ENCODE measurements around the gene TNC.

The TNC gene

DNA sequence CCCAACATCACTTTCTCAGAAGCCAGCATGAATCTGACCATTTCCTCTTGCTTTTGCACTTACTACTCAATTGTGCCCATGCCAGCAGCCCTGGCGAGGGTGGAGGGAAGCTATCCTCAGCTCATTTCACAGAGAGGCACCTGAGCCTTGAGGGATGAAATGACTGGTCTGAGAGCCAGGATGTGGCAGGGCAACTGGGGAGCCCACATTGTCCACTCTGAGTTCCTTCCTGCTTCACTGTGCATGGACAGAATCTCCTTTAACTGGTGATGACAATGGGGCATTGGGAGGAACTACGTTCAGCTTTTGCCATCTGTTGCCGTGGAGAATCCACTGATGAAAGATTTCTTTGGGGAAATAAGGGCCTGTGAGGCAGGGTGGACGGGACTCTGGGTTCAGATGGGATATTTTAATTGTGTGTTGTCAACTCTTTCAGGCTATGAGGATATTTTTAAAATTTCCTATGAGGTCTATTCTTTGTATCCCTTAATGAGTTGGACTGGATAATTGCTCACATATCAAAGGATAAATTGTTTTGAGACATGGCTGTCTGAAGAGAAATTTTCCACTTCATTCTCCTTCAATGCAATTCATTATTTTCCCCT lies 78.3 kb downstream of the TNC start:
- DNase-seq = no peak

DNA sequence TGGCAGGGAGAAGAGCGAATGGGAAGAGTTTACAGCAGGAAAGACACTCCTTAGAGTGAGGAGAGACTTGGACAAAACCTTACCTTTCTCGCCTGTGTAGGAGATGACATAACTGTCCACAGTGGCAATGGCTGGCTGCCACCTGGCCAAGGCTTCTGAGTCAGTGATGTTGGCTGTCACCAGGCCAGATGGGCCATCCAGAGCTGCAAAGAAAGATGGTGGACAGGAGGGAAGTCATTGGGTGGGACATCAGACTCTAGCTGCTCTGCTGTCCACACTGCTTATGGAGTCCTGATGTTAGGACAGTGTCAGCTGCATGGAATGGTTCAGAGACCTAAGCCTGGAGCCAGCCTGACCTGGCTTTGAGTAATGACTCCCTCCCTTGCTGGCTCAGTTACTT lies 79.8 kb downstream of the TNC start:
- no peak for DNase-seq

DNA sequence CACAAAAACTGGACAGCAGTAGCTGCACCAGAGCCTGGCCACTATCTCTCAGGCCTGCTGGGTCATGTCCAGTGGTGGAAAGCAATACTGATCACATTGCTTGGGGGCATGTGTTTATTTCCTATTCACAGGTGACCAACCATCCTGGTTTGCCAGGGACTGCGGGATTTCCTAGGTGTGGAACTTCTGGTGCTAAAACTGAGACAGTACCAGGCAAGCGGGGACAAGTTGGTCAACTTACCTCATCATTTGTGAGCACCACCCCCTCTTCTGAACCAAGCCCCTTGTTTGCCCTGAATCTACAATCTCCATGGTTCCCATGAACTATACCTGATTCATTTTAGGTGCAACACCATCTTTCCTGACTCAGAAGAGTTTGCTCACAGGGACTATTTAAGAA lies 81.3 kb downstream of the TNC start:
- DNase-seq = no peak

DNA sequence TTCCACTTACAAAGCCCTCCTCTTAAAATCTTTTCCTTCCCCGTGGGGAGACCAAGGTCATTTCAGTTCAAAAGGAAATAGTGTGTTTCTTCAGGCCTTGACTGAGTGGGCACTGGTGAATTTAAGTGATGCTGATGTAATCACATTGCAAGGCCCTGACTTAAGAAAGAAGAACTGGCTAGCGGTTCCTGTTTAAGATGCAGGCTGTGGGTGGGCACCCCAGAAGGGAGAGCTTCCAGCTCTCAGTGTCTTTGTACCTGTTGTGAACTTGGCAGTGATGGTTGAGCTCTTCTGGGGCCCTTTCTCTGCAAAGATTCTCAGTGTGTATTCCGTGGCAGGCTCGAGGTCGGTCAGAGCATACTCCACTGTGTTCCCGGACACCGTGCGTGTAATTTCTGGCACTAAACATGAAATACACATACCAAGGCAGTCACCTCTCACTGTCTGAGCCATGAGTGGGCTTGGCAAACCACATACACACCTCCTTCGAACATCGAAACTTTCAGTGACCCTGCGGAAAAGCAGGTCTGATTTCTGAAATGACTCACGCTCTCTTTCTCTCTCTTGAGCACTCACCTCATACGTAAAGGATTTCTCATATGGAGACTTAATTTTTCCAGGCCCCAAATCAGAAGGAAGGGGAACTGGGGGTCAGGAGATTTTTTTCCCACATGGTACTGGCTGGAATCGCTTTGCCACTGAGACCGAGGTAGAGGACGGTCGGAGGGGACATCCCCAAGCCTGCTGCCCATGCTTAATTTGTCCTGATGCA lies 81.9 kb downstream of the TNC start:
- DNase-seq = no peak

DNA sequence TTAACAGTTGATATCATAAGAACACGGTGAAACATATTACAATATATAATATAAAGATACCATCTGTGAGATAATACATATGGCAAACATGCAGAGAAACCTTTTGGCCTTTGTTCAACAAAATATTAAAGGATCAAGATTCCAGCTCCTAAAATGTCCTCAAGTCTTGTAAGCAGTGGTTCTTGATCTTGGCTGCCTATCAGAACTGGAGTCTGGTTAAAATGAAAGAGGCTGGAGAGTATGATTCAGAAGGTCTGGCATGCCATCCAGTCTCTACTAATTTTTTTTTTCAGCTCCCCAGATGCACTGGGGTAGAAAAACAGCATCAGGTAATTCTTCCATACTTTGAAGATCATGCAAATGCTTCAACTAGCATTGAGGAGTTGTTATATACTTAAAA lies 83.2 kb downstream of the TNC start:
- DNase-seq = no peak

DNA sequence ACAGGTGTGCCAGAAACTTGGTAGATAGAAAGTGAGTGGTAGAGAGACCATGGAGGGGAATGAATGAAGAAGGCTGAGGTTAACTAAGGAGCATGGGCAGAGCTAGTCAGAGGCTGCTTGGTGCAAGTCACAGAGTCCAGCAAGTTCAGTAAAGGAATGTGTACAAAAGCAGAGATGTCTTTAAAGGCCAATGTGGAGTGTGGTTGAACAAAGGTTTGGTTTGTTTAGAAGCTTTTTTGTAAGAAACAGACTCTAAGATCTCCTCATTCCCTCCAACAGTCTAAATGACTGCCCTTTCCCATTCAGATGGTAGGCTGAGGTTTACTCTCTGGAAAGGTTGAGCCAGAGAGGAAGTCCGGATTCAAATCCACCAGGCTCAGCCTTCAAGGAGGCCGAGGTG lies 84.2 kb downstream of the TNC start:
- DNase-seq = no peak

DNA sequence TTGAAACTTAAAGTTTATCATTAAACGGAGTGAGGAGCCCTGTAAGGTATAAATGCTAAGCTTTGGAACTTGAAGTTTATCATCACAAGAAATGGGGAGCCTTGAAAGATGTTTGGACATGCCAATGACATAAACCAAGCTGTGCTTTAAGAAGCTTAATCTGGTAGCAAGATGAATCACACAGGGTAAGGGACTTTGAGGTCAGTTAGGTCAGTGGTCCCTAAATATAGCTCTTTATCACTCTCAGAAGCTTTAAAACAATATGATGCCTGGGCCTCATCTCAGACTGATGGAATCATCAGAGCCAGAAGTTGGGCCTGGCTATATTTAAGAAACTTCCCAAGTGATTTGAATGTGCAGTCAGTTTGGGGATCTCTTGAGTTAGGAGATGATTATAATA lies 85.7 kb downstream of the TNC start:
- no peak for DNase-seq

DNA sequence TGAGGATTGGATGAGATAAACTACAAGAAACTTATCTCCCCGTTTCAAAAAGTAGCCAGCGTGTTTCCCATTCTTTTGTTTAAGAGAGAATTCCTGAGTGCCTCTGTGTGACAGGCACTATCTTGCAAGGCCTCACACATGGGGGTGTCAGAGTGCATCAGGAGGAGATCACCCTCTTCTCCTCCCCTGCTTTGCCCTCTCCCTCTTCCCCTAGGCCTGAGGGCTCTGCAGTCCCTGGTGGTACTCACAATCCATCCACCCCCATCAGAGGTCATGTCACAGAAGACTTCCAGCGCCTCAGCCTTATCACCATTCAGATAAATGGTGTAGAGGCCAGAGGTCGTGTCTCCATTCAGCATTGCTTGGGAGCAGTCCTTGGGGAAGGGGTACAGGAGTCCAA lies 88.0 kb downstream of the TNC start:
- DNase-seq = no peak

DNA sequence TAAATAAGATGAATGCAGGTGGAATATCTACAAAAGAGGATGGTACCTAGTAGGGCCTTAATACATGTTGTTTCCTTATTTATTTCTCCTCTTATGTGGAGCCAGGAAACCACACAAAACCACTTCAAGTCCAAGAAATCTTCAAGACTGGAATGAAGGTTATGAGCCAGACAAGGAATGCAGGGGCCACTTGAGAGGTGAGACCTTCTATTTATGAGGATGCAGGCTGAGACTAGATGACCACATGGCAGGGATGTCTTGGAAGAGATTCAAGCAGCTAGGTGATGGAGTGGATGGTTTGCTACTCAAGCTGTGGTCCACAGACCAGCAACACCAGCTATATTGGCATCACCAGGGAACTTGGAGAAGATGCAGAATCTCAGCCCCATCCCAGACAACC lies 92.2 kb downstream of the TNC start:
- no peak for DNase-seq

DNA sequence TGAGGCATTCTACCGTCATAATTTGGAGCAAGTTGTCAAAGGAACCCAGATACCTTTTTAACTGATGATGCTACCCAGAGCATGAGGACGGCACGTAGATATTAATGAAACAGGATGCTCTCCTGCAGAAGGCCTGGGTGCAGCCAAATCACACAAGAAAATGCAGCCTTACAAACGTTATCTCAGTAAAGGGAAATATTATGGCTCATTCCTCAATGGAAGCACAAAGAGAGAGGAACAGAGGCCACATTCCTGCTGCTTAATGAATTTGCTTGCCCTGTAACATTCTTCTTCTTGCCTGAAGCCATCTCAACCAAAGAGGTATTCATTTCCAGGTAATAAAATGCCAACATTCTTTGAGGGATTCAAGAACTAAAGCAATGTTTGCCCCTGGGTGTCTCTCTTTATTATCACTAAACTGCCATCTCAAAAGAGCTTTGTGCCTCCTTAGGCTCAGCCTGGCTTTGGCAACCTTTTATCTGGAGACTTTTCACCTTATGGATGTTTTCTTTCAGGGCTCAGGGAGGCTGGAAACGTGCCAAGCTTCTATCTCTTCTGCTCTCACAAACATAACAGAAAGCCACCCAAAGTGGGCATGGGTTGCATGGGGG lies 92.9 kb downstream of the TNC start:
- DNase-seq = no peak

DNA sequence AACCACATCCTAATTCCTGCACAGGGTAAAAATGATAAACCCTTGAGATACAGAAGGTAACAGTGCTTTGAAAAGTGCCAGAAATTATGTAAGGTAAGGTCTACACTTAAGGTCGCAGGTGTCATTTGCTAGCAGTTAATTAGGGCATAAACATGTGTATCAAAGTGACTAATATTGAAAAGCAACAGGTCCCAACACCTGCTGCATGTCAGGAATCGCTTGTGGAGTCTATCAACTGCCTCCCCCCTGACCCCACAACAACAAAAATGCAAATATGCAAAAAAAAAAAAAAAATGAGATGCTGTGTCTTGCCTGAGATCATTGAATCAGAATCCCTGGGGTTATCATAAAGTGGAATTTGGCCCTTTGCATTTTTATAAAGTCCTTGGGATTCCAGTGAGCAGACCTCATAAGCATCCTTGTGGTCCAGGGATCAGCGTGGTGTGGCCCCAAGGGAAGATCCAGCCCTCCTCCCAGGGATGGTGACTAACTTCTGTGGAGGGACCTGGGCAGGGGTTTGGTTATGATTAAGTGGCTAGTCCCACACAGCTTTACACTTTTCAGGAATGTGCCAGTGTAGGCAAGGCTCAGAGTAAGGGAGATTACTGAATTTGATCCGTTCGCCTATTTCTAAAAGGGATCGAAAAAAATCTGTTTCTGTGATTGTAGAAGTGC lies 95.1 kb downstream of the TNC start:
- DNase-seq = no peak

DNA sequence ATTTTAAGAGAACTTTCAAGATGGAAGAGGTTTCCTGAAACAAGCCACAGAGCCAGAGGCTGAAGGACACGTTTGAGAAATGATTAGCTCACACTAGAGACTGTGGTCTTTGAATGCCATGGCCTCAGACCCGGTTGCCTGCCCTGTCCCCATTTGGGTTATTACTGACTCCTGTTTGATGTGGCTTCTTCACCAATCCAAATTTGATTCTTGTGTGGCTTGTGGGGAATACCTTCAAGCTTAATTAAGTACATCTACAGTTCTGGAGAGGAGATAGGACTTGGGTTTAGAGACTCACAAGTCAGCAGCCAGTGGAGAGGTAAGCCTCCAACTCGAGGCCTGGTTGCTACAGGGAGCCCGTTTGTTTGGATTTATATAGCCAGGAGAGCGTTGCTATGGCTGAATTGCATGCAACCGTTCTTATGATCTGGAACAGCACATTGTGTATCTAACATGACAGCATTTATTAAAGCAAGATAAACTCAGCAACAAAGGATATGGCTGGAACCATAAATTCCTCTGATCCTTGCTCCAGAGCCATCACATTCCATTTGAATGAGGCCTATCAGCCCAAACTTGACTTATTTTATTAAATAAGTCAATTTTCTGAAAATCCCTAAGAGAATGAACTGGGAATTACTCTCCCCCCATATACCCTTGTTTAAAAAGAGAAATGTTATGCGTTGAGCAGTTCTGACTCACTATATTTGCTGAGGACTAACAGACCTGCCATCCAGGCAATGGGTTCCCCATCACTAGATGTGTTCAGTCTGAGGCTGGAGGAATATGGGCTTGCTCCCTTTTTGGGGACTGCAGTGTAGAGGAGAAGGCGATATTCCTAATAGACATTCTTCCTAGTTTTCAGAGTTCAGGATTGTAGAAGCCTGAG lies 99.2 kb downstream of the TNC start:
- no peak for DNase-seq

DNA sequence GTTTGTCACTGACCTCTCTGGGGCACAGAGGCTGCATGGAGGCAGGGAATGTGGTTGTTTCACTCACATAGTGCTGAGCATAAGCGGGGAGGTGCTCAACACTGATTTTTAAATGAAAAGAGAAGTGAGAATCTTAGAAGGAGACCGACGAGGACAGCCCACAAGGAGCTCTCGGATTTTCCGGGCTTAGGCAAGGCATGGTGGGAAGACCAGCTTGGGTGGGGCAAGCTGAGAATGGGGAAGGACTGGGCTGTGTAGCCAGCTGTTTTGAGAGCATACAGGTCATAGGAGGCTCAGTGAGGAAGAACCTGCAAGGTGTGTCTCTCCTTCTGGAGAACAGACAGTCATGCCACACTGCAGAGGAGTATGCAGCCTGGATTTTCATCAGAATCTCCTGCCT lies 101.6 kb downstream of the TNC start:
- DNase-seq = no peak

DNA sequence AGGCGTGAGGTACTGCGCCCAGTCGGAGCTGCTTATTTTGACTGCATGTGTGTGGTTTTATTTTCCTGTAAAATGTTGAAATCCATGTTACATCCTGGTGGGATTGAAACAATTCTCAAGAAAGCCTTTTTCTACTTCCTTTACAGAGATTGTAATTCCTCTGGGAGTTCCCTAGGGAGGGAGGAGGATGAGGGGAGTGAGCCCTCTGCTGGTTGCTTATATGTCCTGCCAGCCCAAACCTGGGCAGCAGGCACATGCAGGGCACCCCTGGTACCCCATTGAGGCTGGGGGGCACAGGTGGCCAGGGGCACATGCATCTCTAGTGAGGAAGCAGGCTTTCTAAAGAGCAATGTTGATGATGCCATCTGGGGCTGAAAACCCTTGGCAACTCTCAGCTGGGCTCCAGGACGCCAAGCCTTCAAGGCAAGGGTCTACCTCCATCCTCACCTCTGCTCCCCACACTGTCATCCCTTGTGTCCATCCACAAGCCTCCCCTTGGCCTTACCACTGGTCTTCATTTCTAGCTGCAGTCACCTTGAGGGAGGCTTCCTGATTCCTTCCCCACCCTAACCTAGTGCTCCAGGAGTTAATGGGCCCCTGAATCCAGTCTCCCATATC lies 102.8 kb downstream of the TNC start:
- no peak for DNase-seq

DNA sequence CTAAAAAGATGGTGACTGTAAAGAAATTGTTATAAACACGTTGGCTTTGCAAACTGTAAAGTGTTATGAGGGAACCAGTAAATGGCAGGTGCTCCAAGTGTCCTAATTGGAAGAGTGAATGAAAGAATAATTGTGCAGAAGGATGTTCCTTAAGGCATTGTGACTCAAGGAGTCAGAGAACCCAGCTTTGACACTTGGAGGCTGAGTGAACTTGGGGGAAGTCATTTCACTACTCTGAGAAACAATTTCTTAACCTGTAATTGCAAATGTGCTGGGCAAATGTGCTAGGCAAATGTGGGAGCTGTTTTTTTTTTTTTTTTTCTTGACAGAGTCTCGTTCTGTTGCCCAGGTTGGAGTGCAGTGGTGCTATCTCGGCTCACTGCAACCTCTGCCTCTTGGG lies 103.5 kb downstream of the TNC start:
- DNase-seq = no peak

DNA sequence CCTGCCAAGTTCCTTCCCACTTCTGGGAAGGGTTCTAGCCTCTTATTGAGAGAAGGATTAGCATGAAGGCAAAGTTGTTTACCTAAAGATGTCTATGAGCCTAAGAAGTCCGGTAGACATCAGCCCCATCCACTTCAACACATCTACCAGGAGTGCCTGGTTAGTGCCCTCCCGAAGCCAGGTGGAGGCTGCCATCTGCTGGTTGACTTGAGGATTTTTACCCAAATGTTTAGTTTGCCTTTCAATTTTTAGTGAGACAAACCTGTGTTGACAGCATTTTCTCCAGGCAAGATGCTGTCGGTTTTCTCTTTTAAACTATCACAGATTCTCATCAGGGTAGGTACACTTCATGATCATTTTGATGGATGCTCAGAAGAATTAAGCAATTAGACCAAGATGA lies 104.0 kb downstream of the TNC start:
- DNase-seq = no peak

DNA sequence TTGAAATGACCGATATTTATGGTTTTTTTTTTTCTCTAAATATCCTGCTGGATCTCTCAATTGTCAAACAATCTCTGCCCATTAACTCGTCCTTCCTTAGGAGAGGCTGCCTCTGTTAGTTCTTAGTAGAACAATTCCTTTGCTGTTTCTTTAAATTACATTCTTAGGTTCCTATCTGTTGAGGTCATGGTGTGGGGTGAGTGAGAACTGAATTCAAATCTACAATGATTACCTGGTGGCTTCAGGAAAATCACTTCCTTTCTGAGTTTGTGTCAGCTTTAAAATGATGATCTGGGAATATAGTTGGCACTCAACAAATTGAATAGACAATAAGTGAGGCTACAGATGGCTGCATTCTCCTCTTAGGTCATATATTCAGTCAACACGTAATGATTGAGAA lies 105.5 kb downstream of the TNC start:
- DNase-seq = no peak

DNA sequence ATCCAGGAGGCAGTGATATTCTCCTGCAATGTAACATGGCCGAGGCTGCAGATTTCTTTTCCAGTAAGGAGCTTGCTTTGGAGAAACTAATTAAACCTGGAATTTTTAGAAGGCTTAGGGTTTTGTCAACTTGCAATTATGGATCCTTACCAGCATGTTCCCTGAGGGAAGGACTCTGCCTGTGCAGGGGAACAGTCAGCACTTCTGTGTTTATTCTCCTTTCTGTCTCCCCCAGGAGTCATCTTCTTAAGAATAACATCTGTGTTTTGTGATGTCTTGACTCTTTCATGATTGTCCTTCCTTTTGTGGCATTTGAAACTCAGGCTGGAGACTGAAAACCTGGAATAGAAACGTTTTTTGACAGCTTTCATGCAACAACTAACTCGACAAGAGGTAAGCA lies 107.1 kb downstream of the TNC start:
- DNase-seq = no peak

DNA sequence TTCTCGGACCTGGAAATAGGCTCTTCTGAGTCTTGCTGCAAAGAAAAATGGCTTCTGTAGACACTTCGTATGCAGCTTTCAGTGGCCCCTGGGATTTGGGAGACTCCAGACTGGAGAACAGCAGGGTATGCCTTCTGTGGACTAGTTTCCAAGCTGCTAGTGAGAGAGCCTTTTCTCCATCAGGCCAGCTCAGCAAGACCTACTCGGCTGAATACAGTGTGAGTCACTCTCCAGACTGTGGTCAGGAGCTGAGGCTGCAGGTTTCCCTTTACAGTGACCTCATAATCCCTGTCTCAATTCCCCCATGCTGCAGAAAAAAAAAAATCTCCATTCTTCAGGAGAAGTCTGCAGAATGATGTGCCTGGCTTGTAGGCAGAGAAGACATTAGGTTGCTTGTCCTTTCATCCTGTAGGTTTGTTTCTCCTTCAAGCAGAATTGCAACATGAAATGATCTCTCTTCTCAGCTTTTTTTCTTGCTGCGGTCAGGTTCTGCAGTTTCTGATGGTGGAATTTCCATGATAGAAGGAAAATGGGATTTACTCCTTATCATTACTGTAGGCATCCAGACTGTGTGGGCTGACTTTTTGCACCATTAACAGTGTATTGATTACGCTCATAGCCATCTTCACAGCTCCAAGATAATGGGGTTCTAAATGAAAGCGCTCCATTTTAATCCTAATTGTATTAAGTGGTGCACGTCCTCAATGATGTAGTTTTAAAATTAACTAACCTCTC lies 109.3 kb downstream of the TNC start:
- DNase-seq = no peak

DNA sequence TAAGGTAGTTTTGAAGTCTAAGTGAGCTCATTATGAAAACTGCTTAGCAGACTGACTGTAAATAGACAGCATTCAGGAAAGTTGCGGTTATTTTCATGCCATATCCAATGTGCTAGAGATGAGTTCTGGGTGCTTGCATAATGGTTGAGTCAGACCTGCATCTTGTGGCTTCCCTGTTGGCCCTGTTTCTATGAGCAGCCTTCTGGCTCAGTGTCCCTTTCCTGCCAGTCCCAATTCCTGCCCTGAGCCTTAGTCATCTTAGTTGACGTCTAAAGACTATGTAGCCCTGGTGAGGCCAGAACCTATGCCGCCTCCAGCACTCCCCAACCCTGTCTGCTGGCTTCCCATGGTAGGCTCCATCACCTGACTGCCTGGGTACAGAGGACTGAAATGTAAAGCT lies 111.3 kb downstream of the TNC start:
- DNase-seq = no peak

DNA sequence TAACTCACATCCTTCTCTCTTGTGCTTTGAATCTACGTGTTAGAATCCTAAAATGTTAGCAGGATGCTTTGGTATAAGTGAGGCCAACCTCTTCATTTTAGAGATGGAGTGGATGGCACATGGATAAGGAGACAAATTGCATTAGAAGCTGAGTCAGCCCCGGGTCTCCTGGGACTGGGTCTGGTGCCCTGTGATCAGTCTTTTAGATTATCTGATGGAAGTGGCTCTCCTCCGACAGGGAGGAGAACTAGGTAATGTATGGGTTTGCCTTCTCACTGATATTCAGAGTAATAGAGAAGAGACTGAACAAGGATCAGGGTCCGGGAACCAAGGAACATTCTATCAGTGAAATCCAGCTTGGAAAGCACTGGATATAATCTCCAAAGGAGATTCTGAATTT lies 112.6 kb downstream of the TNC start:
- no peak for DNase-seq

DNA sequence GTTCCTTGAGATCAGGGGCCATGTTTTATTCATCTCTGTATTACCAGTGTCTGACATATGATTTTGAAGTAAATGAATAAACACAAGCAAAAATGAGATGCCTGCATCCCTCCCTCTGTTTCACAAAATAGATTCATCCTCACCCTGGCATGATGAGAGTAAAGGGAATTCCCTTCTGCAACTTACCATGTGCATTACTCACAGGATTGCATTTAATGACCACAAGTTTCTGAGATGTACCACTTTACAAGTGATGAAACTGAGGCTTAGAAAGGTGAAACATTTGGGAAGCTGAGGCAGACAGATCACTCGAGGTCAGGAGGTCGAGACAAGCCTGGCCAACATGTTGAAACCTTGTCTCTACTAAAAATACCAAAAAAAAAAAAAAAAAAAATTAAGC lies 113.4 kb downstream of the TNC start:
- no peak for DNase-seq
